Measurements from ENCODE around the gene PBOV1. TPM values are rescaled to one million over a fixed set of nuclear protein-coding genes. Genes with fewer than 3 reads are reported as not detected.

Gene PBOV1
- total RNA-seq, 1 experiment from 2014 or later = not detected

DNA sequence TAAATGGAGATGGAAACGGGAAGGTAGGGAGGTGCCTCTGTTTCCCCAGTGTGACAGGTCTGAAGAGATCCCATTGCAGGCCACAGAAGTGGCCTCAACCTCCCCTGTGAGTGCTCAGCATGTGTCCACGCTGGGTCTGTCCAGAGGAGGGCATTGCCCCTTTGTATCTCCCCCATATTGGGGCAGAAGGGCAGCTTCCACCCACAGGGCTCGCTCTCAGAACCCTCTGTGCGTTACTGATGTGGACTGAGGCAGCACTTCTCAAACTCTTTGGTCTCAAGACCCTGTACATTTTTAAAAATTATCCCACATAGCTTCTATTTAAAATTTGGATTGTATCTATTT is 34.5 kb downstream of the PBOV1 start:
- ChIA-PET POLR2A (no interaction called here), RAD21 (ENCODE audit: low non-redundant PET in 1 of 2, low total read pairs in 2 of 2, uncharacterized antibody in 2 of 2, unreplicated experiment in 2 of 2) (no interaction called here), CTCF (no interaction called here)
- no peaks in the 10 kb centered on the region for H3K36me3 ChIP-seq (ENCODE audit: control insufficient read depth in 1 of 2, insufficient read depth in 2 of 2, low read length in 2 of 2)
- no peak overlapping the region for H2AFZ ChIP-seq (ENCODE audit: low read depth, low read length, poor library complexity, severe bottlenecking)
- no peaks in the 10 kb centered on the region for H3K9me3 ChIP-seq (ENCODE audit: control insufficient read depth in 1 of 2, insufficient read depth in 1 of 2, low read depth in 1 of 2, low read length in 2 of 2)
- no peaks in the 10 kb centered on the region for H4K20me1 ChIP-seq (ENCODE audit: insufficient read depth)
- intact Hi-C loops (cut with micrococcal nuclease) = no loop called here
- DNase-seq (ENCODE audit: low read depth, low spot score) (no peak), ATAC-seq (no peak)
- no peaks in the 10 kb centered on the region for H3K4me1 ChIP-seq (ENCODE audit: control insufficient read depth in 1 of 2, insufficient read depth in 2 of 2, low read length in 2 of 2)
- no peak overlapping the region for H3K4me2 ChIP-seq (ENCODE audit: low read length)
- BruUV-seq (replicated peaks) = no TSS peak
- H3K4me3 ChIP-seq (replicated peaks in 1 of 2; ENCODE audit: low read depth in 1 of 2, low read length in 2 of 2) = no peak overlapping the region
- no peaks in the 10 kb centered on the region for H3K79me2 ChIP-seq (ENCODE audit: insufficient read depth, low read length)
- no peak for TF ChIP-seq EGR1 (IDR thresholded peaks at IDR 0.05; ENCODE audit: low read depth)
- TF ChIP-seq, protein P1, sequence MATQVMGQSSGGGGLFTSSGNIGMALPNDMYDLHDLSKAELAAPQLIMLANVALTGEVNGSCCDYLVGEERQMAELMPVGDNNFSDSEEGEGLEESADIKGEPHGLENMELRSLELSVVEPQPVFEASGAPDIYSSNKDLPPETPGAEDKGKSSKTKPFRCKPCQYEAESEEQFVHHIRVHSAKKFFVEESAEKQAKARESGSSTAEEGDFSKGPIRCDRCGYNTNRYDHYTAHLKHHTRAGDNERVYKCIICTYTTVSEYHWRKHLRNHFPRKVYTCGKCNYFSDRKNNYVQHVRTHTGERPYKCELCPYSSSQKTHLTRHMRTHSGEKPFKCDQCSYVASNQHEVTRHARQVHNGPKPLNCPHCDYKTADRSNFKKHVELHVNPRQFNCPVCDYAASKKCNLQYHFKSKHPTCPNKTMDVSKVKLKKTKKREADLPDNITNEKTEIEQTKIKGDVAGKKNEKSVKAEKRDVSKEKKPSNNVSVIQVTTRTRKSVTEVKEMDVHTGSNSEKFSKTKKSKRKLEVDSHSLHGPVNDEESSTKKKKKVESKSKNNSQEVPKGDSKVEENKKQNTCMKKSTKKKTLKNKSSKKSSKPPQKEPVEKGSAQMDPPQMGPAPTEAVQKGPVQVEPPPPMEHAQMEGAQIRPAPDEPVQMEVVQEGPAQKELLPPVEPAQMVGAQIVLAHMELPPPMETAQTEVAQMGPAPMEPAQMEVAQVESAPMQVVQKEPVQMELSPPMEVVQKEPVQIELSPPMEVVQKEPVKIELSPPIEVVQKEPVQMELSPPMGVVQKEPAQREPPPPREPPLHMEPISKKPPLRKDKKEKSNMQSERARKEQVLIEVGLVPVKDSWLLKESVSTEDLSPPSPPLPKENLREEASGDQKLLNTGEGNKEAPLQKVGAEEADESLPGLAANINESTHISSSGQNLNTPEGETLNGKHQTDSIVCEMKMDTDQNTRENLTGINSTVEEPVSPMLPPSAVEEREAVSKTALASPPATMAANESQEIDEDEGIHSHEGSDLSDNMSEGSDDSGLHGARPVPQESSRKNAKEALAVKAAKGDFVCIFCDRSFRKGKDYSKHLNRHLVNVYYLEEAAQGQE (IDR thresholded peaks at IDR 0.05; ENCODE audit: low read depth) = no peak
- no peak for TF ChIP-seq SP1 (IDR thresholded peaks at IDR 0.05; ENCODE audit: low read depth)
- no peak for TF ChIP-seq ZNF274 (IDR thresholded peaks at IDR 0.05; ENCODE audit: low read depth, low read length)
- TF ChIP-seq, protein P2, sequence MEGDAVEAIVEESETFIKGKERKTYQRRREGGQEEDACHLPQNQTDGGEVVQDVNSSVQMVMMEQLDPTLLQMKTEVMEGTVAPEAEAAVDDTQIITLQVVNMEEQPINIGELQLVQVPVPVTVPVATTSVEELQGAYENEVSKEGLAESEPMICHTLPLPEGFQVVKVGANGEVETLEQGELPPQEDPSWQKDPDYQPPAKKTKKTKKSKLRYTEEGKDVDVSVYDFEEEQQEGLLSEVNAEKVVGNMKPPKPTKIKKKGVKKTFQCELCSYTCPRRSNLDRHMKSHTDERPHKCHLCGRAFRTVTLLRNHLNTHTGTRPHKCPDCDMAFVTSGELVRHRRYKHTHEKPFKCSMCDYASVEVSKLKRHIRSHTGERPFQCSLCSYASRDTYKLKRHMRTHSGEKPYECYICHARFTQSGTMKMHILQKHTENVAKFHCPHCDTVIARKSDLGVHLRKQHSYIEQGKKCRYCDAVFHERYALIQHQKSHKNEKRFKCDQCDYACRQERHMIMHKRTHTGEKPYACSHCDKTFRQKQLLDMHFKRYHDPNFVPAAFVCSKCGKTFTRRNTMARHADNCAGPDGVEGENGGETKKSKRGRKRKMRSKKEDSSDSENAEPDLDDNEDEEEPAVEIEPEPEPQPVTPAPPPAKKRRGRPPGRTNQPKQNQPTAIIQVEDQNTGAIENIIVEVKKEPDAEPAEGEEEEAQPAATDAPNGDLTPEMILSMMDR (IDR thresholded peaks at IDR 0.05 in 2 of 3, conservative IDR thresholded peaks at IDR 0.05 in 1 of 3; ENCODE audit: borderline replicate concordance in 1 of 3, insufficient read depth in 1 of 3, low read depth in 2 of 3, low read length in 2 of 3) = no peak
- TF ChIP-seq CBX3 (IDR thresholded peaks at IDR 0.05; ENCODE audit: low read depth) = no peak
- TF ChIP-seq, protein P3, sequence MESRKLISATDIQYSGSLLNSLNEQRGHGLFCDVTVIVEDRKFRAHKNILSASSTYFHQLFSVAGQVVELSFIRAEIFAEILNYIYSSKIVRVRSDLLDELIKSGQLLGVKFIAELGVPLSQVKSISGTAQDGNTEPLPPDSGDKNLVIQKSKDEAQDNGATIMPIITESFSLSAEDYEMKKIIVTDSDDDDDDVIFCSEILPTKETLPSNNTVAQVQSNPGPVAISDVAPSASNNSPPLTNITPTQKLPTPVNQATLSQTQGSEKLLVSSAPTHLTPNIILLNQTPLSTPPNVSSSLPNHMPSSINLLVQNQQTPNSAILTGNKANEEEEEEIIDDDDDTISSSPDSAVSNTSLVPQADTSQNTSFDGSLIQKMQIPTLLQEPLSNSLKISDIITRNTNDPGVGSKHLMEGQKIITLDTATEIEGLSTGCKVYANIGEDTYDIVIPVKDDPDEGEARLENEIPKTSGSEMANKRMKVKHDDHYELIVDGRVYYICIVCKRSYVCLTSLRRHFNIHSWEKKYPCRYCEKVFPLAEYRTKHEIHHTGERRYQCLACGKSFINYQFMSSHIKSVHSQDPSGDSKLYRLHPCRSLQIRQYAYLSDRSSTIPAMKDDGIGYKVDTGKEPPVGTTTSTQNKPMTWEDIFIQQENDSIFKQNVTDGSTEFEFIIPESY (IDR thresholded peaks at IDR 0.05; ENCODE audit: extremely low read depth, insufficient replicate concordance, low read length) = no peak
- no peaks in the 10 kb centered on the region for H3K9me2 ChIP-seq (ENCODE audit: insufficient read depth)
- no peaks in the 10 kb centered on the region for H3K27me3 ChIP-seq (ENCODE audit: insufficient read depth, low read length)
- H3K9ac ChIP-seq (ENCODE audit: low read length) = no peak overlapping the region
- no peak overlapping the region for H3K27ac ChIP-seq (ENCODE audit: low read depth, low read length)
